Natural killer cell (primary cell): Measurements from ENCODE around the gene PAGE4. TPM values are rescaled to one million over a fixed set of nuclear protein-coding genes. Genes with fewer than 3 reads are reported as not detected.

Experiments used
- ATAC-seq, 3 donors: fragments of 150-1000 bp in 2 of 3; fragments of 200-7000 bp in 1 of 3; cut with Tn5 transposase; 1 replicate in 1 of 3; 2 replicates in 2 of 3; pipeline ENCODE4 v1.10.0; 2021; ENCODE audit warnings: mild to moderate bottlenecking in 2 of 3, moderate library complexity in 2 of 3
- DNase-seq, 2 donors: peaks; one replicate each; pipeline versions ENCODE4 v3.0.0 to v3.0.0-alpha.2; 2013 to 2021; ENCODE audit warnings: mixed read lengths in 1 of 2
- H3K27ac ChIP-seq: one replicate; pipeline ENCODE4 v1.5.1; 2013; ENCODE audit warnings: mild to moderate bottlenecking, low read length
- H3K27me3 ChIP-seq: one replicate; pipeline ENCODE4 v1.6.1; 2013; ENCODE audit warnings: low read length; ENCODE audit not compliant: control insufficient read depth, insufficient read depth
- H3K36me3 ChIP-seq: one replicate; pipeline ENCODE4 v1.6.1; 2013; ENCODE audit warnings: low read length; ENCODE audit not compliant: control insufficient read depth, insufficient read depth
- H3K4me1 ChIP-seq: one replicate; pipeline ENCODE4 v1.6.1; 2013; ENCODE audit warnings: low read length; ENCODE audit not compliant: control insufficient read depth, insufficient read depth
- H3K4me3 ChIP-seq: one replicate; pipeline ENCODE4 v1.5.1; 2013; ENCODE audit warnings: low read length
- H3K9me3 ChIP-seq: one replicate; pipeline ENCODE4 v1.6.1; 2013; ENCODE audit warnings: low read length; ENCODE audit not compliant: control insufficient read depth, insufficient read depth
- H3K27ac Mint-ChIP-seq, 2 donors: one replicate each; pipeline ENCODE4 v1.8.0; 2022; ENCODE audit warnings: mild to moderate bottlenecking in 2 of 2, mixed read lengths in 2 of 2, moderate library complexity in 1 of 2
- H3K27me3 Mint-ChIP-seq, 2 donors: one replicate each; pipeline ENCODE4 v1.8.0; 2022; ENCODE audit warnings: low read depth in 2 of 2, mixed read lengths in 2 of 2
- H3K36me3 Mint-ChIP-seq: one replicate; pipeline ENCODE4 v1.8.0; 2022; ENCODE audit warnings: mixed read lengths
- H3K4me1 Mint-ChIP-seq, 2 donors: one replicate each; pipeline ENCODE4 v1.8.0; 2022; ENCODE audit warnings: mixed read lengths in 2 of 2
- H3K4me3 Mint-ChIP-seq: one replicate; pipeline ENCODE4 v1.8.0; 2022; ENCODE audit warnings: mild to moderate bottlenecking, moderate library complexity, mixed read lengths
- H3K9me3 Mint-ChIP-seq, 2 donors: one replicate each; pipeline ENCODE4 v1.8.0; 2022; ENCODE audit warnings: mixed read lengths in 2 of 2
- WGBS: methylation state at CpG from one replicate; pipeline ENCODE4 v1.1.7; 2013; ENCODE audit warnings: missing lambda C conversion rate; ENCODE audit not compliant: insufficient coverage; 5-methylcytosine and 5-hydroxymethylcytosine counted together
- intact Hi-C: fragments of 100-400 bp; cut with micrococcal nuclease; formaldehyde crosslinking; loops from one replicate; pipeline ENCODE4 v1.14.2; 2022
- total RNA-seq, 4 donors: library from RNA; stranded (reverse); fragments of 120-200 nt in 1 of 4; gene quantifications; one replicate each; pipeline versions ENCODE4 v1.2.3 to v1.2.4, GENCODE V29; 2013 to 2022
- TF ChIP-seq, protein P1 (sequence below): fragments of 200-600 bp; IDR thresholded peaks from one replicate; pipeline ENCODE4 v1.8.0; 2022; ENCODE audit warnings: antibody characterized with exemption

The PAGE4 gene
- total RNA-seq, 3 donors from 2014 or later (not counting 1 experiment from before 2014, with no cell fraction given), result not detected

DNA sequence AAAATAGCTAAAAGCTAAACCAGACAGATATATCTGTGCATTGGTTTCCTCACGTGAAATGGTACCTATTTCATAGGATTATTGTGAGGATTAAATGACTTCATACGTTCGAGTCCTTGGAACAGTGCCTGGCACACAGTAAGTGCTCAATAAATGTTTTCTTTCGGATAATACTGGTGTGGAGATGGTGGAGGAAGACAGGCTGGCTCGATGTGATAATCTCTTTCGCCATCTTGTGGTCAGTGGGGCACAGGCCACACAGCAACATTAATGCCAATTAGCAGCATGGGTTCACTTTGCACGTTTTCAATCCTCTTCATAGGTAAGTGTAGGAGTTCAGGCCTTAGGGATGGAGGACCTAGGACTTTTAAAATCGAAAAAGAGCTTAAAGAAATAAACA lies 9.3 kb downstream of the PAGE4 start:
- ATAC-seq, result peak in 1 of 3 donors; percentile 53

DNA sequence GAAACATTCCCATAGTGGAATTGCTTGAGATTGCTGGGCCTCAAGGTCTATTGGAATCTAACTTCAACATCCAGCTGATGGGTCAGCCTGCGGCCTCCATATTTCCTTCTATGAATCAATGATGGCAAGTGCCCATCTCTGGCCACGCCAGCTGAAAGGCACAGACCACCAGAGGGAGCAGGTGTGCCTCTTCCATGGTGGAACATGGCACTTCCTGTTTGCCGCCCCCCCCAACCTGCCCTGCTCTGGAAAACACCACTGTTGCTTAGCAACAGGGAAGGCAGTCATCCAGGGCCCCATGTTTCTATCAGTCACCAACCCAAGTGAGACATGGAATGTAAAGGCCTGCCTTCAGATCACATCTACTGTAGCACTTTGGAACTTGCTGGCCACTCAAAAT lies 11.6 kb downstream of the PAGE4 start:
- TF ChIP-seq, protein P1, sequence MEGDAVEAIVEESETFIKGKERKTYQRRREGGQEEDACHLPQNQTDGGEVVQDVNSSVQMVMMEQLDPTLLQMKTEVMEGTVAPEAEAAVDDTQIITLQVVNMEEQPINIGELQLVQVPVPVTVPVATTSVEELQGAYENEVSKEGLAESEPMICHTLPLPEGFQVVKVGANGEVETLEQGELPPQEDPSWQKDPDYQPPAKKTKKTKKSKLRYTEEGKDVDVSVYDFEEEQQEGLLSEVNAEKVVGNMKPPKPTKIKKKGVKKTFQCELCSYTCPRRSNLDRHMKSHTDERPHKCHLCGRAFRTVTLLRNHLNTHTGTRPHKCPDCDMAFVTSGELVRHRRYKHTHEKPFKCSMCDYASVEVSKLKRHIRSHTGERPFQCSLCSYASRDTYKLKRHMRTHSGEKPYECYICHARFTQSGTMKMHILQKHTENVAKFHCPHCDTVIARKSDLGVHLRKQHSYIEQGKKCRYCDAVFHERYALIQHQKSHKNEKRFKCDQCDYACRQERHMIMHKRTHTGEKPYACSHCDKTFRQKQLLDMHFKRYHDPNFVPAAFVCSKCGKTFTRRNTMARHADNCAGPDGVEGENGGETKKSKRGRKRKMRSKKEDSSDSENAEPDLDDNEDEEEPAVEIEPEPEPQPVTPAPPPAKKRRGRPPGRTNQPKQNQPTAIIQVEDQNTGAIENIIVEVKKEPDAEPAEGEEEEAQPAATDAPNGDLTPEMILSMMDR, result no peak
- no peaks in the 10 kb centered on the region for H3K9me3 Mint-ChIP-seq
- H3K4me1 ChIP-seq, result no peaks in the 10 kb centered on the region
- no peak overlapping the region for H3K27ac Mint-ChIP-seq
- peak in 1 of 2 donors; percentile 58 for DNase-seq
- H3K4me3 Mint-ChIP-seq, result no peak overlapping the region
- no peak overlapping the region for H3K27ac ChIP-seq
- H3K36me3 Mint-ChIP-seq, result no peaks in the 10 kb centered on the region
- no peaks in the 10 kb centered on the region for H3K4me1 Mint-ChIP-seq
- peak in 1 of 3 donors; percentile 33 for ATAC-seq
- peaks cover 2 to 12% of the 10 kb centered on the region in 2 donors for H3K27me3 Mint-ChIP-seq
- no peaks in the 10 kb centered on the region for H3K9me3 ChIP-seq
- no peaks in the 10 kb centered on the region for H3K27me3 ChIP-seq
- WGBS, result 60% methylated on average over 3 of the region's 3 CpGs
- H3K4me3 ChIP-seq, result no peak overlapping the region
- H3K36me3 ChIP-seq, result no peaks in the 10 kb centered on the region
- intact Hi-C loops, result no loop called here

More for the DNA sequence above, 9.3 kb downstream of the PAGE4 start:
- no peaks in the 10 kb centered on the region for H3K9me3 ChIP-seq
- intact Hi-C loops, result no loop called here
- peak in 1 of 2 donors; percentile 19 for DNase-seq
- whole genome bisulfite sequencing, result 56% methylated on average over 6 of the region's 8 CpGs
- no peak overlapping the region for H3K27ac Mint-ChIP-seq
- no peaks in the 10 kb centered on the region for H3K36me3 Mint-ChIP-seq
- H3K27me3 ChIP-seq, result no peaks in the 10 kb centered on the region
- H3K27ac ChIP-seq, result no peak overlapping the region
- H3K9me3 Mint-ChIP-seq, result no peaks in the 10 kb centered on the region
- peaks cover 2 to 10% of the 10 kb centered on the region in 2 donors for H3K27me3 Mint-ChIP-seq
- no peak overlapping the region for H3K4me3 Mint-ChIP-seq
- H3K4me3 ChIP-seq, result no peak overlapping the region
- H3K4me1 ChIP-seq, result no peaks in the 10 kb centered on the region
- H3K4me1 Mint-ChIP-seq, result no peaks in the 10 kb centered on the region
- TF ChIP-seq, protein P1, result no peak
- H3K36me3 ChIP-seq, result no peaks in the 10 kb centered on the region

DNA sequence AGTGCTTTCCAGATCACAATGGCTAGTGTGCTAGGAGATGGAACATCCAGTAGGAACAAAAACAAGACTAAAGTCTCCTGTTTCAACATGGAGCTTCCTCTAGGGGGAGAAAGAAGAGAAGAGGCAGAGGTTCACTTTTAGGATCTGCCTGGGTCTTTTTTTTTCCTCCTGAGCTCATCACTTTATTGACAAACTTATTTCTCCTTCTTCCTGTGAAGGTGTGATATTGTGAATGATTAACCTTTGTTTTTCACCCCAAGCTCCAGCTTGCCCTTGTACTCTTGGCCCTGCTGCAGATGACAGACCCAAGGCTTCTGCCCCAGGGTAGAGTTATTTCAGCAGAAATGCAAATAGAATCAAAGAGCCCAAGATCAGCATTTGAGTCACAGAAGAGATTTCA lies 13.5 kb downstream of the PAGE4 start:
- TF ChIP-seq, protein P1, result no peak
- H3K36me3 ChIP-seq, result no peaks in the 10 kb centered on the region
- no peaks in the 10 kb centered on the region for H3K9me3 ChIP-seq
- no peak overlapping the region for H3K27ac Mint-ChIP-seq
- H3K27me3 Mint-ChIP-seq, result peaks cover 2 to 22% of the 10 kb centered on the region in 2 donors
- no peak overlapping the region for H3K4me3 Mint-ChIP-seq
- intact Hi-C loops, result no loop called here
- no peaks in the 10 kb centered on the region for H3K27me3 ChIP-seq
- no peak overlapping the region for H3K27ac ChIP-seq
- no peaks in the 10 kb centered on the region for H3K4me1 Mint-ChIP-seq
- no peaks in the 10 kb centered on the region for H3K36me3 Mint-ChIP-seq
- H3K9me3 Mint-ChIP-seq, result no peaks in the 10 kb centered on the region
- H3K4me3 ChIP-seq, result no peak overlapping the region
- no peak for ATAC-seq
- no peak for DNase-seq
- H3K4me1 ChIP-seq, result no peaks in the 10 kb centered on the region

- no peaks in the 10 kb centered on the region for H3K9me3 Mint-ChIP-seq
- no peak overlapping the region for H3K27ac Mint-ChIP-seq
- no peak overlapping the region for H3K4me3 Mint-ChIP-seq
- Histone ChIP-seq H3K4me1 (no peaks in the 10 kb centered on the region), H3K27ac (no peak overlapping the region), H3K4me3 (no peak overlapping the region), H3K9me3 (no peaks in the 10 kb centered on the region), H3K36me3 (no peaks in the 10 kb centered on the region), H3K27me3 (no peaks in the 10 kb centered on the region)
- WGBS, result 70% methylated on average over 2 of the region's 8 CpGs
- no peaks in the 10 kb centered on the region for H3K4me1 Mint-ChIP-seq
- no peaks in the 10 kb centered on the region for H3K36me3 Mint-ChIP-seq
- no peak for ATAC-seq
- intact Hi-C loops, result no loop called here
- DNase-seq, result no peak
- TF ChIP-seq, protein P1, result no peak
- H3K27me3 Mint-ChIP-seq, result peaks cover 0 to 37% of the 10 kb centered on the region in 2 donors
These were observed 15.5 kb downstream of the PAGE4 start for GRCh38 chrX:49844611-49845010.
